Glomerular endothelial cell (primary cell): Measurements from ENCODE around the gene ARGLU1. TPM values are rescaled to one million over a fixed set of nuclear protein-coding genes. Genes with fewer than 3 reads are reported as not detected.

Experiments
- DNase-seq: peaks from one replicate; pipeline ENCODE4 v3.0.0-alpha.2; 2011; ENCODE audit warnings: low read depth, low spot score; ENCODE audit errors: extremely low read depth
- total RNA-seq: library from RNA; depleted of rRNA; stranded (reverse); fragments of >200 nt; gene quantifications from 2 replicates; pipeline ENCODE4 v1.2.3, GENCODE V29; 2015

The ARGLU1 gene
- total RNA-seq, 1 donor from 2014 or later, result 91.2 TPM

DNA sequence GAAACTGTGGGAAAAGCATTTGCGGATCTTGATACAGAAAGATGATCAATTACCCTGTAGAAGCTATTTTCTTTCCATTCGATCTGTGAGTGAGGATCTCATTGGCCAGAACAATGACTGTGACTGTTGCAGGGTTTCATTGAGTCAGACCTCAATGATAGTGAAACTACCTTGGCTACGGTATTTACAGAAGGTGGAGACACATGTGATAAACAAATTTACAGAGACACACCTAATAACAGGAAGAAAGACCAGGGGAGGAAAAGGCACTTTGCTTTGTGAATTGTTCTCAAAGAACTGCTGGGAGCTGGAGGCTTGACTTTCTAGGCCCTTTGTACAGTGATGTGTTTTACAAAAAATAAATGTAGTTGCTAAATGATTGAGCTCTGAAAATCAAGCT lies 19.9 kb upstream of the ARGLU1 start:
- DNase-seq, result no peak

DNA sequence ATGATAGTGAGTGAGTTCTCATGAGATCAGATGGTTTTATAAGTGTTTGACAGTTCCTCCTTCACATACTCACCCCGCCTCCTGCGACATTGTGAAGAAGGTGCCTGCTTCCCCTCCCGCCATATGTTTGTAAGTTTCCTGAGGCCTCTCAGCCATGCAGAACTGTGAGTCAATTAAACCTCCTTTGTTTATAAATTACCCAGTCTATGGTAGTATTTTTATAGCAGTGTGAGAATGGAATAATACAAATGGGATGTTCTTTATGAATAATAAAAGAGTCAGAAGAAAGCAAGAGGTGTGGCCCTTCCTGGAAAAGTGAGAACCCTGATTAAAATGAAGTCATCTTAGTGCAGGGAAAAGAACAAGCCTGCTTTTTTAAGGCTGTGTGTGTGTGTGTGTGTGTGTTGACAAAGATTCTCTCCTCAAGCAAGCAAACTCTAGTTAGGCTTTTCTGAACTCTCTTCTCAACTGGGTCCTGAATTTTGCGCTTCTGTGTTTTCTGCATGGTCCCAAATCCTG lies 18.8 kb upstream of the ARGLU1 start:
- DNase-seq, result no peak

DNA sequence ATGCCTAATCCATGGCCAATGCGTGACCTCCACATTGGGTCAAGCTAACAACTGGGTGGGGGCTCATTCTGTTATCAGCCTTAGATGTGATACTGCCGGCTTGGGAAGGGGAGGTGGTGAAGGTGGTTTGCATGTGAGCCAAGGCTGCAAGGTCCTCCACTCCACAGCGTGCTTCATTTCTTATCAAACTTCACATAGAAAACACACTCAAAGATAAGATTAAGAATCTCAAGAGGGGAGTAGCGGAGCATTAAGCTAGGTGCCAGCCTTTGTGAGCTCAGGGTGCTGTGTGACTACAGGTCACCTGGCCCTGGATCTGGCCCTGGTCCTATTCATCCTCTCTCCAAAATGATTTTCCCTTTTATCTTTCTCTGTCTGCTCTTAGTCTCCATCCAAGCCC lies 13.3 kb upstream of the ARGLU1 start:
- DNase-seq, result no peak

DNA sequence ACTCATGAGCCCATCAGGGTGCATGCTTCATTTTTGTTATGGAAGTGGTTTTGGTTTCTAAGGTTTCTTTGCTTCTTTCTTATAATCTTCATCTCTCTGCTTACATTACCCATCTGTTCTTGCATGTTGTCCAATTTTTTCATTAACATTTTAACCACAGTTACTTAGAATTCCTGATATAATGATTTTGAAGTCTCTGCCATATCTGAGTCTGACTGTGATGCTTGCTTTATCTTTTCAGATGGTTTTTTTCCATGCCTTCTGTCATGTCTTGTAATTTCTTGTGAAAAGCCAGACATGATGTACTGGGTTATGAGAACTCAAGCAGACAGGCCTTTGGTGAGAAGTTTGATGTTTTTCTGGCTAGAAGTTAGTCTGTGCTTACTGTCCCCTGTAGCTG lies 8.0 kb upstream of the ARGLU1 start:
- DNase-seq, result no peak

DNA sequence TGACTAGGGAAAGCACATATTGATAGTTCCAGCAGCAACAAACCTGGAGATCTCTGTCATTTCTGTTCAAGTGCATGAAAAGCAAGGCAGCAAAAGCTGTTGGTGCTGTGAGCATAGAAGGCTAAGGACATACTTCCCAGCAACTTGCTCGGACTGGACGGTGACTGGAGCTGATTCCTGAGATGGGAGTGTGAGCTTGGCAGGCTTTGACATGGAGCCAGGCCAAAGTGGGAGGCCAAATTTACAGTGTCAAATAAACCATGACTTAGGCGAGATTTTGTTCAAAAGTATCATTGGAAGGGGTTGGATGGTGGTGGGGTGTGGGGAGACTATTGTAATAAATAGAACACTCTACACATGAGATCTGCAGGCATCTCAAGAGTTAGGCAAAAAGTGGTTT lies 5.9 kb upstream of the ARGLU1 start:
- DNase-seq, result no peak

DNA sequence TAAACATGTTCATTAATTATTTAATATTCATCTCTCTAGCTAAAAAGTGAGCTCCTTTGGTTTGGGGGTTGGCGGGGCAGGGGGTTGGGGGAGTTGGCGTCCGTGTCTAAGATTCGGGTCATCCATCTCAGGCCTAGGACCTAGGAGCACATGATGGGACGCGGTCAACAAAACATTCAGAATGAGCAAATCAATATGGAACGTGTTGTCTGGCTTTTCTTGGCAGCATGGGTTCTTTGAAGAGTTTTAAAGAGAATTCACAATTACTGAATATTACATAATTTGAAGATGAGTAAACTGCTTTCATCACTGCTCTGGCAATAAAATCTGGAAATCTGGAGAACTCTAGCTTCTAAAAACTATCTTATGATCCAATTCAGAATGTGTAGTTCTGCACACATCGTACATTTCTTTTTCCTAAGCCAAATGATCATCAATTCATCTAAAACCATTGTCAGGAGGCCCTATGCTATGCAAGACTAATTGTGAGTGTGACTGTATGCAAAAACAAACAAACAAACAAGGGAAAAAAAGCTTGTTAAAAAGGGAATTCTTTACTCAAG lies 5.4 kb upstream of the ARGLU1 start:
- DNase-seq, result no peak

DNA sequence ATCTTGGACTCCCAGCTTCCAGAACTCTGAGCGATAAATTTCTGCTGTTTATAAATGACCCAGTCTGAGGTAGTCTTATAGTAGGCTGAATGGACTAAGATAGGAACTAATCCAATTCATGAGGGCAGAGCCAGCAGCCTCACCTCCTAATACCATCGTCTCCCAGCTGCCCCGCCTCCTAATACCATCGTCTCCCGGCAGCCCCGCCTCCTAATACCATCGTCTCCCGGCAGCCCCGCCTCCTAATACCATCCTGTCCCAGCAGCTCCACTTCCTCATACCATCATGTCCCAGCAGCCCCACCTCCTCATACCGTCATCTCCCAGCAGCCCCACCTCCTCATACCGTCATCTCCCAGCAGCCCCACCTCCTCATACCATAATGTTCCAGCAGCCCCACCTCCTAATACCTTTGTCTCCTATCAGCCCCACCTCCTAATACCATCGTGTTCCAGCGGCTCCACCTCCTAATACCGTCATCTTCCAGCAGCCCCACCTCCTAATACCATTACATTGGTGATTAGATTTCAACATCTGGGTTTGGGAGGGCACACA lies 2.4 kb upstream of the ARGLU1 start:
- DNase-seq, result no peak

DNA sequence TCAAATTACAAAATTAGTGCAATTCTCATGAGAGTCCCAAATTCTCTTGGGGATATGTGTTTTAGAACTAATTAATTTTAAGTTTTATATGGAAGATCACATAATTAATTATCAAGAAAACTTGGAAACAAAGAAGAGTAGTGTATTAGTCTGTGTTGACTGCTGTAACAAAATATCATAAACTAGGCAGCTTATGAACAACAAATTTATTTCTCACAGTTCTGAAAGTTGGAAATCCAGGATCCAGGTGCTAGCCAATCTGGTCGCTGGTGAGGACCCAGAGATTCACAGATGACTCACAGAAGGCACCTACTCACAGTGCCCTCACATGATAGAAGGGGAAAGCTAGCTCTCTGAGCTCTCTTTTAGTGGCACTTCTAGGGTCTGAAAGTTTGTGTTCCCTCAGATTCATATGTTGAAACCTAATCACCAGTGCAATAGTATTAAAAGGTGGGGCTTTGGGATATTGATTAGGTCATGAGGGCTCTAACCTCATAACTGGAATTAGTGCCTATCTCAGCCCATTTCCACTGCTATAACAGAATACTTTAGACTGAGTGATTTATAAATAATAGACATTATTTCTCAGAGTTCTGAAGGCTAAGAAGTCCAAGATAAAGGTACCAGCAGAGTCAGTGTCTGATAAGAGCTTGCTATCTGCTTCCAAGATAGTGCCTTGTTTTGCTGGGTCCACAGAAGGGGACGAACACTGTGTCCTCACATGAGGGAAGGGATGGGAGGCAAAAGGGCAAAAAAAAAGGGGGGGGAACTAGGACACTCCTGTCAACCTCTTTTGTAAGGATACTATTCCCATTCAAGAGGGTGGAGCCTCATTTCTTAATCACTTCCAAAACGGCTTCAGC lies 1.5 kb upstream of the ARGLU1 start:
- no peak for DNase-seq

DNA sequence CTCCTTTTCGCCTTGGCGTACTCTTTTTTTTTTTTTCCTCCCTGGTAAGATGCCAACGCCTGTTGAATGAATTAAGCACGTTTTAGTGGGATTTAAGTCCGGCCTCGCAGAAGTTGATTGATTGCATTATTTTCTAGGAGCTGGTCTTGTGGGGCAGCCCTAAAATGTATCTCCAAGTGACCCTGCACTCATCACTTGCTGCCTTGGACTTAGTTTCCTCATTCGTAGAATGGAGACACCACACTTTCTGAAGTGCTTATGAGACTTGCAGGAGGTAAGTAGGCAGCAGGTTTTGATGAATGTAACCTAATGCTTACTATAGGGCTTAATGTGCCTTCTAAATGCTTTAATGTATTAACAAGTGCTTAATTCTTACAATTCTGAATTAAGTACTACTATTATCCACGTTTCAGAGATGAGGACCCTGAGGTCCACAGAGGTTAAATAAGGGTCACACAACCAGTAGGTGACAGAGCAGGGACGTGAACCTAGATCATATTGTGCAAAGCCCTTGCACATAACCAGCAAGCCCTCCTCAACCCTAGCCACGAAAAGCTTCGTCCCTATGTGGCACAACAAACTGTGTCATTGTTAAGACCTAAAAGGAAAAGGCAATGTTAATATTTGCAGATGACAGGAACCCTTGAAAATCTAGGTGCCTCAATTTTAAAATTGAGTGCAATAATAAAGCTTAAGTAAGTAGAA lies 514 bp upstream of the ARGLU1 start:
- no peak for DNase-seq

DNA sequence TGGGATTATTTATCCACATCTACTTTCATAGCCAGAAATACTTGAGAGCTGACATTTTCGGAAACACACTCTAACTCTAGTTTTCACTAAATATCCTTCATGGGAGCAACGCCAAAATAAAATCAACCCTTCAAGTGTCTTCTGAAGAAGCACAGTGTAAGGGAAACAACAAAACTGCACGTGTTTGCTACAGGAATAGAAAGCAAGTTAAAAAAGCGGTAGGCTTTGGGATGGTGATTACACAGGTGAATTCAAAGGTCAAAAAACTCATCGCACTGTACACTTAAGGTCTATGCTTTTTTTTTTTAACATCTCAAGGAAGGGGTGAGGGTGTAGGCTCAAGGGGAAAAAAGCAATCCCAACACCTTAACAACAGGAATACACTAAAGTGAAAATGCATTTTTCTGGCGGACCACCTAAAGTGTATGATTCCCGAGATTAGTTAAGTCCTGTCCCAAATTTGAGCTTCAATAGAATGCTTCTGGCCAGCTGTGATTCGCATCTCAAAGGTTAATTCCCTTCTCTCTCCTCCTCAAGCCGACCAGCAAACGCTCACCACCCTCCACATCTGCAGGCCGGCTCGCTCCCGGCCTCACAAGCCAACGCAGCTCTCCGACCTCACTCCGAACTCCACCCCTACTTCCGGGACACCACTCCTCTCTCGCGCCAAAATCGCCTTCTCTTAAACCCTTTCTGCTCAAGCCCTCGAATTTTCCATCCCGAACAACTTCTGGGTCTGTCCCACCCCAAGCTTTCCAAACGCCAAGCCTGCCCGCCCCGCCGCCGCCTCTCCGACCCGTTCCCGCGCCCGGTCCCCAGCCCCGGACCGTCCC lies 1.1 kb downstream of the ARGLU1 start:
- DNase-seq, result no peak

DNA sequence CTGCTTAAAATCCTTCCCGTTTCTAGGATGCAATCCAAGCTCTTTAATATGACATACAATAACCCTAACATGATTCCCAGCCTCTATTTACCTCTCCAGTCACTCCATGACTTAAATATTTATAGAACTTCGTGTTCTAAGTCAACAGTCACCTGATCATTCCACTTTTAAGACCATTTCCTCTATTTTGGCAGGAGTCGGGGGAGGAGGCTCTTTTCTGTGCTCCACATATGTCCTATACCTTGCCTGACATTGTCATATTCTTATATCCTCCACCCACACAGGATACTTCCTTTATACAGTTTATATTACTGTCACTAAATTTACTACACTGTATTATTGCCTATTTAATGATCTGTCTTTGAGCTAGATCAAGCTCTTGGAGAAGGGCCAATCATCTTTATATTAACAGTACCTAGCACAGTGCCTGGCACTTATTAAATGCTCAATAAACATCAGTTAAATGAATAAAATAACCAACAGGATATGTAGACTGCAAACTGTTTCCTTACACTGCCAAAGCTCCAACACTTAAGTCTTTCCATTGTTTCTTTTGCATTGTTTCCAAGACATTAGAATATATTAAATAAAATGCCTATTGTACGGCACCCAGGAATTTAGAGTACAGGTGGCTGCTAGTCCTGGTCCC lies 2.7 kb downstream of the ARGLU1 start:
- no peak for DNase-seq

DNA sequence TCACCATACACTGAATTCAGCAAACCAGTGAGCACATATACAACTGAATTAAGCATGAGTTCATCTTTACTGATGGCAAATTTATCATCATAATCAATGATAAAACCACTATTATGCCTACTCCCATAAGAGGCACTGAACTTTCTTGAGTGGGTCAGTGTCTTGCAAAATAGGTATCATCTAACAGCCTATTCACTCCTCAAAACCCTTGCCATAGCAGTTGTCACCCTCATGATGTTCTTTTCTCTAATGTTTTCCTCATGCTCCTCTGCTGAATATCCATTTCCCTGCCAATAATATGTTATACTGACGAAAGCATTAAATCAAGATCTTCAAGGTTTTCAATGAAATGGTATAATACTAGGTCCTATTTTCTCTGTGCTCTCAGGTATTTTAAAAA lies 5.6 kb downstream of the ARGLU1 start:
- DNase-seq, result no peak

DNA sequence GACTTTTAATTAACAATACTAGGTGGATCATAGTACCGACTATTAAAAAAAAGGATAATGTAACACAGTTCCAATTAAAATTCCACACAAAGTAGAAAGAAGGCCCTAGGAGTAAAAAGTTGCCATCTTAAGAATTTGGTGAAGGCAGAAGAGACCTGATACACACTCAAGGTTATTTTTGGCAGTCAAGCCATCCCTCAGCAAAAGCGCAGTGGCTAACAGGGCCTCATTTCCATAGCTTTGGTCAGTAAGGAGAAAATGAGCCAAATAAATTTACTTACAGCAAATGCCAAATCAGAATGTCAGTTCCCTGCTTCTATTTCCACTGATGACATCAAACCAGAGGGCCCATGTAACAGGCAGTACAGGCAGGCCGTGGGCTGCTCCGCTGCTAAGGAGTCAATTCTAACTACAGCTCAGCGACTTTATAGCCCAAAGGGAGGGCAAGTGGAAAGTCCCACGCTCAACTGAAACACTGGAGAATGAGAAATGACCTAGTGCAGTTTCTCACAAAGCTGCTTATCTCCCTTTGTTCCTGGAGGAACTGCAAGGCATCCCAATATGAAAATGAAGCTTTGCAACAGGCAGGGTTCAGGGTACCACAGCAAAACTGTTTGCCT lies 6.3 kb downstream of the ARGLU1 start:
- DNase-seq, result no peak

DNA sequence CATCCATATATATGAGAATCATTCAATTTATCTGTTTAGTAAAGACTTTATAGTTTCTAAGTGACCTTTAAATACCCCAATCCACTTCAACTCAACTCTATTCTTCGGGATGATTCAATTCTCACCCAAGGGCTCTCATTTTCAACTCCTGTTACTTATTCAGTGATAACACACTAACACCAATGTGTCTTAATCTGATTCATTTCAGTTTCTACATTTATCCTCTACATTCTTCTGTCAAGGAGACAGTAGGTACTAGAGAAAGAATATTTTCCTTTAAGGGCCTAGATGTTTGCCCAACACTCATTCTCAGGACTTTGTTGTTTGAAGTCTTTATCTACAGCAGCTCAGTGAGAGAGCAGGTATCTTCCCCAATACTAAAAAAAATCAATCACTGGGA lies 7.1 kb downstream of the ARGLU1 start:
- DNase-seq, result no peak

DNA sequence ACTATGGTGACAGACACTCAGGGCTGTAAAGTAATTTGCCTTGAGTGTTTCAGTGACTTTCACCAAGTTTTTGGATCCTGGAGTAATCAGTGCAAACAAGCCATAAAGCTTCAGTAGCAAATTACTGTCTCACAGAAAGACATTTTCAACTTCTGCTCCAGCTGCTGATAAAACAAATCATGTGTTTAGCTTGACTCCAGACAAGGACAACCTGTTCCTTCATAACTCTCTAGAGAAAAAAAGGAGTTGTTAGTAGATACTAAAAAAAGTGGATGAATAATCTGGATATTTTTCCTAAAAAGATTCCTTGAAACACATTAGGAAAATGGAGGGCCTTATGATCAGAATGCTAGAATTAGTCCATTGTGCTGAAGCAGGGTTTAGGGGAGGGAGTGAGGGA lies 9.4 kb downstream of the ARGLU1 start:
- DNase-seq, result no peak

DNA sequence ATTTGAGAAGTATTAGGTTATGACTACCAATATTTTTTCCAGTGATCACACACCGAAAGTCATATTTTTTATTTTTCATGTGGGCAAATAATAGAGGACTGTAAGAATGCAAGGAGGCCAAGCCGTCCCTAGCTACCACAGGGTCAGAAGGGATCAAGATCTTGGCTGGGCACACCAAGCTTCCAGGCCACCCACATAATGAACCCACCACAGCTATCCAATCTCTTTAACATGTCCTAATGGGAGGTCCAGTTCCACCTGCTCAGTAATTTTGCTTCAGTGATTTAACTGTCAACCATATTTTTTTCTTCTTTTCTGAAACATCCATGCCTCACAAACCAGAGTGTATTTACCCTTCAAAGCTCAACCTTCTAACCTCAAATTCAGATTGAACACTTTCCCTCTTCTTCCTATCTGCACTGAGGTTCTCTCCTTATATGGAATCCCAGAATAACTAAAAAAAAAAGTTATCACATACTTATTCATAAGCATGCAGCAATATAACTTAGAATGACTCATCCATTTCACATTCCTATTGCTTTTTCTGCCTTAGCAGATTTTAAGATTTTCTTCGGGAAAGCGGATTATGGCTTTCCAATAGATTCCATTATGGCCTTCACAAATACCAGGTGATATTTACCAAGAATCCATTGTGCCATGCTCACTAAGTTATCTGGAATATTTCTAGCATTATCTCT lies 12.2 kb downstream of the ARGLU1 start:
- DNase-seq, result no peak

DNA sequence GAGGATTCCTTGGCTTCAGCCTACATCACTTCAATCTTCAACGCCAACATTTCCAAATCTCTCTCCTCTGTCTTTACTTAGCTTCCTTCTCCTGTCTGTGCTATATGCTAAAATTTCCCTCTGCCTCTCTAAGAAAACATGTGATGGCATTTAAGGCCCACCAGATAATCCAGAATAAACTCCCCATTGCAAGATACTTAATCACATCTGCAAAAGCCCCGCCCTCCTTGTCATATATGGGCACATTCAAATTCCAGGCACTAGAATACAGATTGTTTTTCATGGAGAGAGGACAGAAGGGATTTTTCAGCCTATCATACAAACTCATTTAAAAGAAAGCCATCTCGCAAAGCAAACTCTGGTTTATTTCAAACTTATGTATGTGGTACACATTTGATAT lies 16.2 kb downstream of the ARGLU1 start:
- no peak for DNase-seq

DNA sequence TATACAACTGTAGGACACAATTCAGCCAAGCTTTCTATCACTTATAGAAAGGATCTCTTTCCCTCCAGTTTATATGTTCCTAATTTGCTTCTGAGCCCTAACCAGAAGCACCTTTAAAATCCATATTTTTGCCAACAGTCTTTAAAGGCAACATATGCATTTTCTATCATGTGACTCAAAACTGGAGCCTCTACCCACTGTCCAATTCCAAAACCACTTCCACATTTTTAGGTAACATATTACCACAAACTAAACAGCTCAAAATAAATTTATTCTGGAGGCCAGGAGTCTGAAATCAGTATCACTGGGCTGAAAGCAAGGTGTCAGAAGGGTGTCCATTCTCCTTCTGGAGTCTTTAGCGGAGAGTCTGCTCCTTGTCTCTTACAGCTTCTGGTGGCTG lies 16.6 kb downstream of the ARGLU1 start:
- DNase-seq, result no peak

DNA sequence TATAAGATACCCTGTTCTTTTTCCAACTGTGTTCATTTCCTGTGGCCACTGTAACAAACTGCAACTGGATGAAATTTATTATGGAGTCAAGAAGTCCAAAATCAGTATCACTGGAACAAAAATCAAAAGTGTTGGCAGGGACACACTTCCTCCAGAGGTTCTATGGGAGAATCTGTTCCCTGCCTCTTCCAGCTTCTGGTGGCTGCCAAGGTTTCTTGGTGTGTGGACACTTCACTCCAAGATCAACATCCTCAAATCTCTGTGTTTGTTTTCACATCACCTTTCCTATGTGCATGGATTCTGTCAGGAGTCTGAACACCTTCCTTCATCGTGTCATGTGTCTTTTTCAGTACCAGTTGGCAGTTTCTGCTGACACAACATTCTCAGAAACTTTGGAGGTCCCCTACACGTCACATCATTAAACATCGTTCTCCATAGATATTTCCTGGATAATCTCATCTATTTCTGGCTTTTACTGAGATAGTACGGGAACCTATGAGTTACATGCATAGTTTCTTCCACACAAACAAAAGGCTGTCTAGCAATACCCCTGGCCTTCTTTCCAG lies 17.3 kb downstream of the ARGLU1 start:
- no peak for DNase-seq
